B cell (primary cell): ENCODE data around the gene SLC16A10.
"Not testable (repeated sequence)": the region's sequence is repeated elsewhere in the genome, so short reads cannot be mapped to it uniquely, and the experiment has no call there.

Source experiments
- CTCF ChIP-seq: fragments of 200-600 bp; IDR thresholded peaks from one replicate; pipeline ENCODE4 v1.8.0; 2022; ENCODE audit warnings: antibody characterized with exemption, mild to moderate bottlenecking
- EZH2 ChIP-seq: IDR thresholded peaks from 2 replicates; pipeline ENCODE4 v1.6.1; 2012; ENCODE audit warnings: borderline replicate concordance, low read depth, mild to moderate bottlenecking, moderate library complexity, low read length; ENCODE audit not compliant: insufficient read depth, poor library complexity, severe bottlenecking

- TF ChIP-seq CTCF, EZH2: not testable (repeated sequence)
Observed at GRCh38 chr6:111189666-111190210, 102.4 kb downstream of the SLC16A10 start.
